Ishikawa (cell line): ENCODE measurements around the gene KIFC3.
A peak's percentile ranks its signal among the peaks of the same experiment; 100 is the strongest.

ENCODE experiments used
- EGR1 ChIP-seq: IDR thresholded peaks from 2 replicates; pipeline ENCODE4 v1.6.1; 2012
- EP300 ChIP-seq: IDR thresholded peaks from 2 replicates; pipeline ENCODE4 v1.6.1; 2012; ENCODE audit warnings: borderline replicate concordance
- REST ChIP-seq: IDR thresholded peaks from 2 replicates; pipeline ENCODE4 v1.6.1; 2012; ENCODE audit warnings: low read depth, mild to moderate bottlenecking
- TAF1 ChIP-seq: IDR thresholded peaks from 2 replicates; pipeline ENCODE4 v1.6.1; 2012; ENCODE audit warnings: low read depth, mild to moderate bottlenecking
- TCF12 ChIP-seq: IDR thresholded peaks from 2 replicates; pipeline ENCODE4 v1.6.1; 2012; ENCODE audit warnings: low read depth
- TEAD4 ChIP-seq: IDR thresholded peaks from 2 replicates; pipeline ENCODE4 v1.6.1; 2012
- YY1 ChIP-seq: IDR thresholded peaks from 2 replicates; pipeline ENCODE4 v1.6.1; 2012; ENCODE audit warnings: low read depth

DNA sequence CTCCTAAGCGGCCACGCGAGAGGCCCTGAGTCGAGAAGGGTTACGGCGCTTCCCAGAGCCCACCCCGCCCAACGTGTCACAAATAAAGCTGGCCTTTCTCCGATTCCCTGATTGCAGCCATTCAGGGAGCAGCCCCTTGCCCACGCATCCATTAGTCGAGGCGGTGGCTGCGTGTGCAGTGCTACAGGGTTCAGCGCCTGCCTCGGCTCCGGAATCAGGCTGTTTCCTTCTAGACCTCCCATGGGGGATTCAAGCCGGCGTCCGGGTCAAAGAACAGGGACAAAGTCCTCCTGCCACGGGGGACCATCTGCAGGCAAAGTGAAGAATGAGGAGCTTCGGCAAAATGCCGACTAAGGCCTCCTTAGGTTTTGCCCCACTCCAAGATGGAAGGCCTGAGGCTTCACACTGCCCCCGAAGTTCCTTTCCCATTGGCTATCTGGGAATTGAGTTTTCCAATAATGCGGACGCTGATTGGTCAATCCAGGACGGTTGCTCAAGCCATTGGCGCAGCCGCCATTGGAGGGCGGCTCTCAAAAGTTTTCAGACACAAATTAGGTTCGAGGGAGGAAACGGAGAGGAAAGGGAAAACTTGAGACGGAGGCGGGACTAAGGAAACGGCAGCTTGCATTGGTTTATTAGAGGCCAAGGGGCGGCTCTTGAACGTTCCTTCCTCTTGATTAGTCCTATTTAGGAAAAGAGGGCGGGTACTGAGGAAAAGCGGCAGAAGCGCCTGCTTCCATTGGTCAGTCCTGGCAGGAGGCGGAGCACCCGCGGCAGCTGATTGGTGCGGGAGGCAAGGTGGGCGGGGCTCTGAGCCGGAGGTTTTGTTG is 67.2 kb downstream of the KIFC3 start:
- no peak; the same call in 1 of the 2 replicates for TF ChIP-seq EGR1
- TF ChIP-seq YY1 = peak; percentile 99
- TF ChIP-seq TCF12 = no peak
- TF ChIP-seq TEAD4 = no peak; the same call in 1 of the 2 replicates
- TF ChIP-seq TAF1 = peak; percentile 75
- no peak for TF ChIP-seq REST
- TF ChIP-seq EP300 = no peak
